MCF 10A (cell line): ENCODE measurements around the gene LYSMD2. TPM values are rescaled to one million over a fixed set of nuclear protein-coding genes. Genes with fewer than 3 reads are reported as not detected.

Source experiments
- BruUV-seq: library from RNA; stranded (reverse); fragments of 400-500 nt; replicated peaks from 2 replicates; lab custom pipeline; 2021; lab: Mats Ljungman, UMichigan
- CTCF ChIA-PET: fragments of 300-600 bp; sonication (Branson Sonifier 250); formaldehyde crosslinking; extraction: SDS; loops from one replicate; lab custom pipeline; 2021; ENCODE audit warnings: antibody characterized with exemption, inconsistent platforms; lab: Yijun Ruan, JAX
- POLR2A ChIA-PET: fragments of 300-600, 350-650 bp; sonication (Branson Sonifier 250); formaldehyde crosslinking; extraction: SDS; loops from one replicate; lab custom pipeline; 2020; ENCODE audit warnings: antibody characterized with exemption, inconsistent platforms; lab: Yijun Ruan, JAX
- DNase-seq: peaks from one replicate; pipeline ENCODE4 v3.0.0-alpha.2; 2018; ENCODE audit not compliant: unreplicated experiment
- H3K27ac Mint-ChIP-seq: one replicate; pipeline ENCODE4 v1.8.0; 2022; ENCODE audit warnings: mild to moderate bottlenecking, low read depth, mixed read lengths; ENCODE audit not compliant: unreplicated experiment
- H3K27me3 Mint-ChIP-seq: one replicate; pipeline ENCODE4 v1.8.0; 2022; ENCODE audit warnings: mixed read lengths; ENCODE audit not compliant: insufficient read depth, unreplicated experiment
- H3K36me3 Mint-ChIP-seq: one replicate; pipeline ENCODE4 v1.8.0; 2022; ENCODE audit warnings: mild to moderate bottlenecking, moderate library complexity, mixed read lengths; ENCODE audit not compliant: insufficient read depth, unreplicated experiment
- H3K4me1 Mint-ChIP-seq: one replicate; pipeline ENCODE4 v1.8.0; 2022; ENCODE audit warnings: mixed read lengths; ENCODE audit not compliant: insufficient read depth, unreplicated experiment
- H3K4me3 Mint-ChIP-seq: one replicate; pipeline ENCODE4 v1.8.0; 2022; ENCODE audit warnings: mild to moderate bottlenecking, moderate library complexity, mixed read lengths; ENCODE audit not compliant: unreplicated experiment
- H3K9me3 Mint-ChIP-seq: one replicate; pipeline ENCODE4 v1.8.0; 2022; ENCODE audit warnings: mixed read lengths; ENCODE audit not compliant: unreplicated experiment
- CTCF ChIP-seq: fragments of 200-600 bp; IDR thresholded peaks from one replicate; pipeline ENCODE4 v1.8.0; 2022; ENCODE audit warnings: antibody characterized with exemption, mild to moderate bottlenecking; ENCODE audit not compliant: unreplicated experiment
- intact Hi-C: fragments of 100-400 bp; cut with micrococcal nuclease; formaldehyde crosslinking; loops from 2 replicates; pipeline ENCODE4 v1.14.1; 2022
- total RNA-seq: library from RNA; stranded (reverse); gene quantifications from 2 replicates; pipeline ENCODE4 v1.2.3, GENCODE V29; 2022

The LYSMD2 gene
- total RNA-seq, 1 experiment from 2014 or later: 14.3 TPM

GRCh38 chr15:51781506-51781905, 44.1 kb upstream of the LYSMD2 start:
- Mint-ChIP-seq H3K4me3 (no peak overlapping the region), H3K9me3 (no peaks in the 10 kb centered on the region), H3K27ac (no peak overlapping the region), H3K27me3 (no peaks in the 10 kb centered on the region), H3K36me3 (peaks cover 4% of the 10 kb centered on the region), H3K4me1 (peaks cover 20% of the 10 kb centered on the region)
- CTCF ChIA-PET: interaction anchor here (0.5 to 0.7 kb wide), 2 partner anchors 26 to 58 kb away, joined by 3 read pairs; no protein-coding TSS in a partner anchor
- DNase-seq: no peak
- no TSS peak for BruUV-seq
- intact Hi-C loops: loop anchor here (5.0 to 10.0 kb wide), 2 partner anchors 293 to 426 kb away; no protein-coding TSS in a partner anchor
- POLR2A ChIA-PET: interaction anchor here (1.2 to 1.7 kb wide), 2 partner anchors 44 to 160 kb away, joined by 3 to 6 read pairs; partner anchors contain the start of gene LYSMD2
- no peak for TF ChIP-seq CTCF

GRCh38 chr15:51780636-51781035, 43.2 kb upstream of the LYSMD2 start:
- H3K4me3 Mint-ChIP-seq: no peak overlapping the region
- peaks cover 27% of the 10 kb centered on the region for H3K4me1 Mint-ChIP-seq
- DNase-seq: peak; percentile 66
- H3K27ac Mint-ChIP-seq: no peak overlapping the region
- H3K27me3 Mint-ChIP-seq: no peaks in the 10 kb centered on the region
- ChIA-PET CTCF (interaction anchor here (0.5 to 1.5 kb wide), 9 partner anchors 9 to 245 kb away, joined by 3 to 6 read pairs (median 3); no protein-coding TSS in a partner anchor), POLR2A (interaction anchor here (0.6 to 1.7 kb wide), 6 partner anchors 23 to 159 kb away, joined by 3 to 6 read pairs (median 3); partner anchors contain the start of gene LYSMD2)
- BruUV-seq: no TSS peak
- intact Hi-C loops: loop anchor here (5.0 to 10.0 kb wide), 2 partner anchors 294 to 427 kb away; no protein-coding TSS in a partner anchor
- H3K9me3 Mint-ChIP-seq: no peaks in the 10 kb centered on the region
- peaks cover 4% of the 10 kb centered on the region for H3K36me3 Mint-ChIP-seq
- TF ChIP-seq CTCF: no peak

DNA sequence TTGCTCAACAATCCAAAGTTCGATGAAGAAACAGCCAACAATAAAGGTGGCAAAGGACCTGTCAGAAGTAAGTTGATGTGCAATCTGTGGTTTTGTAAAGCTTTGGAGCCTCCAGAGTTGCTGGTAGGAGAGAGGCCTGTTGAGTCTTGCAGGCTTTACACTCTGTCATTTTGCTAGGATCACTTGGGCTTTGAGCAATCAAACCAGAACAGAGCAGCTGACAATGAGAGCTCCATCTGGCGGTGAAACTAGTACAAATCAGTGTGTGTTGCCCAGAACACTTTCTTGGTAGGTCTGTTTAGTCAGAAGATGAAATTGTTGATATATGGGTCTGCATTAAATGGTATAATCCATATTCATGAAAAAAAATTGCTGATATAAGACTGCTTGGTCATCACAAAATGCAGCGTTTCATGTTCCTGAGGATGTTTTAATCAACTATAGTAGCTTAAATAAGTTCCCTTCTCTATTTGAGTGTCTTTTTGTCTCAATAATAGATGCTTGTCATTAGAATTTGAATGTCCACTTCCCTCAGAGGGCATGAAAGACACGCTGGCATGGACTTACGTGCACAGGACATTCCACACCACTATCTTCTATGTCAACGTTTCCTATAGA, 39.6 kb upstream of the LYSMD2 start:
- no TSS peak for BruUV-seq
- H3K36me3 Mint-ChIP-seq: peaks cover 9% of the 10 kb centered on the region
- peak; percentile 94 for DNase-seq
- ChIA-PET CTCF (interaction anchor here (0.6 to 6.2 kb wide), 59 partner anchors 8 to 1209 kb away, joined by 3 to 184 read pairs (median 4); partner anchors contain the start of genes LYSMD2 and SCG3), POLR2A (interaction anchor here (0.6 to 3.1 kb wide), 17 partner anchors 19 to 242 kb away, joined by 3 to 49 read pairs (median 4); partner anchors contain the start of genes DMXL2, LYSMD2 and TMOD3)
- no peaks in the 10 kb centered on the region for H3K9me3 Mint-ChIP-seq
- H3K4me1 Mint-ChIP-seq: peaks cover 27% of the 10 kb centered on the region
- no peak overlapping the region for H3K27ac Mint-ChIP-seq
- TF ChIP-seq CTCF: peak; percentile 47
- intact Hi-C loops: loop anchor here (1.0 to 5.0 kb wide), 3 partner anchors 46 to 240 kb away; no protein-coding TSS in a partner anchor
- no peak overlapping the region for H3K4me3 Mint-ChIP-seq
- no peaks in the 10 kb centered on the region for H3K27me3 Mint-ChIP-seq
